SK-N-MC (cell line): ENCODE results near the gene UBE2U.

Experiments
- EZH2 ChIP-seq: fragments of 200-600 bp; sonication (generic); IDR thresholded peaks from one replicate; pipeline ENCODE4 v1.6.1; 2017; ENCODE audit warnings: antibody characterized with exemption
- FOXP2 ChIP-seq: optimal IDR thresholded peaks from 2 replicates; pipeline ENCODE3; 2011; ENCODE audit warnings: mild to moderate bottlenecking, moderate library complexity; ENCODE audit not compliant: insufficient read depth; ENCODE audit errors: extremely low read length, control extremely low read depth
- POLR2AphosphoS5 ChIP-seq: IDR thresholded peaks from 2 replicates; pipeline ENCODE4 v1.6.1; 2012; ENCODE audit warnings: mild to moderate bottlenecking, low read depth, low read length, borderline replicate concordance

GRCh38 chr1:64182207-64182606, 21.2 kb upstream of the UBE2U start:
- TF ChIP-seq EZH2, result no peak
- no peak for TF ChIP-seq POLR2AphosphoS5
- no peak for TF ChIP-seq FOXP2
